HG03571 (cell line): ENCODE measurements around the gene PTPN14.

Experiments
- ATAC-seq: cut with Tn5 transposase; IDR thresholded peaks from one replicate; pipeline ENCODE4 v1.9.1; 2021; ENCODE audit not compliant: unreplicated experiment

PTPN14 gene

DNA sequence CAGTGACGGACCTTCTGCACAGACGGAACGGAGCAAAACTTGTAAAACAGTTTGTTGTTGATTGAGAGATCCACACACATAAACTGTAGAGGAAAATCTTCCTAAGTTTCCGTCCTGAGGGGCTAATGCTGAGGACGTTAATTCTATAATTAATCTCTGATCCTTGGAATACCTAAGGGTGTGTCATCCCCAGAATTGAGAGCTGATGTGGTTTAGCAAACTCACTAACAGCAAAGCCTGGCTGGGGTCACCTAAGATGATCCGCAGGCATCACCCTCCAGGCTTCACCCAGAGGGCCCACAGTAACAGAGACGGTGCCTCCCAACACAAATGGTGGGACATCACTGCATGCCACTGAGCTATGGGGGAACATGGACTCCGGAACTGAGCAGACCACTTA, 172.9 kb downstream of the PTPN14 start:
- no peak for ATAC-seq

DNA sequence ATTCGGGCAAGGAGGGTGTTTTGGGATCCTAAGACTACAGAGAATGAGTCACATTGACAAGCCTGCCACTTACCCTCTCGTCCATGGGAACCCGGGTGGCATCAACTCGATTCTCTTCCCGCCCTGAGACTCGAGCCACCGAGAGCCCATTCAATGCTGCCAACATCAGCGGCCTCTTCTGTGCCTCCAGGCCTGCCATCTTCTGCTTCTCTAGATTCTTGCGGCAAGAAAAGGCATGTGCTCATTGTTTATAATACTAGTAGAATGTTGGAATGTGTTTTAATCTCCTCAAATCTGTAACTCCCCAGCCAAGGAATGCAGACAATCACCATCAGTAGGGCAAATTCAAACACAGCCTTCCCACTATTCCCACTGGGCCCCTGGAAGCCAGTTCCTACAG, 173.5 kb downstream of the PTPN14 start:
- ATAC-seq, result no peak

GRCh38 chr1:214377485-214377884, 173.9 kb downstream of the PTPN14 start:
- ATAC-seq, result no peak

DNA sequence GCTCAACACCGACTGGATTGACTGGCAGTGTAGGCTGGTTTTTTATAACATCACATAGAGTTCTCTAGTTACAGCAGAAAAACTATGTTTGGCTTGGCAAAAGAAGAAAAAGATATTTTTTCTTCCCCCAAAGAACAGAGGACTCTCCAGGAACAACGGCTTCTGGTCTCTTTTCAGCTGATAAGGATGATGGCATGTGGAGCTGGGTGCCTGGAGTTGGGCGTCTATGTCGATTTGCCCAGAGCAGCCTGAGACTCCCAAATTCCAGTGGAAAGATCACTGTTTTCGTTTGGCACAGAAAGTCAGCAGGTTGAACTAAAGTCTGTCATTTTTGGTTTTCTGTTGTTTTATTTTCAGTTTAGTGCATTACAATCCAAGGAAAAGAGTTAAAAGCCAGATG, 179.3 kb downstream of the PTPN14 start:
- ATAC-seq, result no peak

DNA sequence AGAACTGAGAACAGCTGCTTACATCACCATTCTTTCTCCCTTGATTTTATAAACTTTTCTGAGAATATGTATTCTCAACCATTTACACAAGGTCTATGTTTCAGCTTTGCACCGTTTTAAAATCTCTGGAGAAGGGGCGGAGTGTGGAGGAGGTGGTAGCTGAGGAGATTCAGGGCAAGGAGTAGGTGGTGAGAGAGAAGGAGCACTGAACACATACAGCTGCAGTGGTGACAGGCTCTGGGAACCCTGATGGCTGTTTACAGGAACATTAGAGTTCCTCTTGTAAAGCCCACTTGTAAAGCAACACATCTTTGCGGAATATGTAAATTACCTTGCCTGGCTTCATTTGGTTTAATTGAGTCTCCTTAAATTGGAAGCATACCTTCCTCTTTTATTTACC, 180.8 kb downstream of the PTPN14 start:
- no peak for ATAC-seq

DNA sequence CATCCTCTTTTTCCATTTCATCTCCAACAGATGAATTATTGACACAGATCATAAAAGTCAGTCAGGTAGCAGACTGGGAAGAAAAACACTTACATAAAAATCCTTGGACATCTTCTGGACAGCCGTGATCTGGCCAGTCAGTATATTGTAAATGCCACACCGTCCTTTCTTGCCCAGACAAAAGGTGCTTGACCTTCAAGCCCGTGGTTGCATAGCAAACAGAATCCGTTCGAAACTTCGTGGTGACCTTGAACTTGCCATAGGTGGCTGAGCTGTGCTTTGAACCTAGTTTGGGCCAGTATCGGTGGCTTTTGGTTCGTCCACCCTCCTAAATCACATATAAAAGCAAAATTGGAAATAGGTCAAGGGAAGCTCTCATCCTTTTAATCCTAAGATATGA, 182.0 kb downstream of the PTPN14 start:
- no peak for ATAC-seq

- ATAC-seq, result no peak
These were observed 183.6 kb downstream of the PTPN14 start for GRCh38 chr1:214367841-214368240.

DNA sequence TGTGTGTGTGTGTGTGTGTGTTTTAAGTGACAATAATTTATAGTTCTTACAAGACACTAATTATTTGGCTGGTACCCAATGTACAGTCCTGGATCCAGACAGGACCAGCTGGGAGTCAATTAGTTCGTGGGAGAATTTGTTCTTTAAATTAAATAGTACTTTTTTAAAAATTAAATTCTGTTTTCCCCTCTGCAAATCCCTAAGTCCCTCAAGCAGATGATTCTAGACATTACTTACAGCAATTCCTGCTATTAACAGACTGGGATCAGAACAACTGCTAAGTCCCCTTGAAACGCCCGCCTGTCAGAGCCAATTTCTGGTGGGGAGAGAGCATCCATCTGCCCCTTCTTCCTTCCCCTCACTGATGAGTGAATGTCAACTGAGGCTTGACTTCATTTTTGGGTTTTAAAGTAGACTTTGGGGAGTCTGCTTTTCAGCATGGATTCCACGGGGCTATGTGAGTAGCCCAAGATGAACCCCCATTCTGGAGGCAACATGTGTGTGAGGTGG, 186.6 kb downstream of the PTPN14 start:
- no peak for ATAC-seq

- ATAC-seq, result no peak
These were observed 187.0 kb downstream of the PTPN14 start for GRCh38 chr1:214364386-214364785.

DNA sequence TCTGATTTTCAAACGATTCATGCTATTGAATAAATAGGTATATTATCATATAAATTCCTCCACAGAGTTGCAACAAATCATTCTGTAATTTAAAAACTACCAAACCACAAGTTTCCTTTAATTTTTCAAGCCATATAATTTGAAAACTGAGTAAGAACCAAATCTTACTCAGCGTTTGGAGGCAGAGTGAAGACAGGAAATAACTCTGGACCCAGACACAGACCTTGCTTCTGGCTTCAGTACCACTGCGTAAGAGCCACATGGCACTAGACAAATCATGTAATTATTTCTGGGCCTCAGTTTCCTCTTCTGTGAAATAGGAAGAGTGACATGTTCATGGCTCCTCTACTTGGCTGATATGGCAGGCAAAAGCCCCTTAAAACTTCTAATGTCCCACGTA, 188.0 kb downstream of the PTPN14 start:
- no peak for ATAC-seq

DNA sequence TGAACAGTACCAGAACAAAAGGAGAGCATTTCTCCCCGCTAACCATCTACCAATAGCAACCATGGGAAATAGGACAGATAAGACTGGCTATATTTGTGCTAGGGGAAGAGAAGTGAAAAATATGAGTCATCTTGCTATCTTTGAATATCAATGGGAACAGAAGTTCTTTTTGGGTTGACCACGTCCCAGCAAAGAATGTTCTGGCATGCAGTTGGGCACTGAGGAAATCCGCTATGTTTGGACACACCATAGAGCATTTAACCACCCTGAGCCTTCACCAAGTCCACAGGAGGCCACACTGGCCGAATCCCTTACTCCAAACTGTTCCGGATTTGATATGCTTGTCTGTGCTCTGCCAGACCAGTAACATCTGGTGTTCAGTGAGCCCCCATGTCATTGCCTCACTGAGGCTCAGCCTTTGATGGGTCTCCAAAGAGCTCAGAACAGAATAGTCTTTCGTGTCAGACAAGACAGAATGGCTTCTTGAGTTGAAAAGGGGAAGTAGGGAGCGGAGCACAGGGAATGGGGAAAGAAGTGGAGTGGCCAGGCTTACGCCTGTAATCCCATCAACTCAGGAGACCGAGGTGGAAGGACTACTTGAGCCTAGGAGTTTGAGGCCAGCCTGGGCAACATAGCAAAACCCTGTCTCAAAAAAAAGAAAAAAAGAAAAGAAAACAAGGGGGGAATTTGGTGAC, 189.1 kb downstream of the PTPN14 start:
- no peak for ATAC-seq

DNA sequence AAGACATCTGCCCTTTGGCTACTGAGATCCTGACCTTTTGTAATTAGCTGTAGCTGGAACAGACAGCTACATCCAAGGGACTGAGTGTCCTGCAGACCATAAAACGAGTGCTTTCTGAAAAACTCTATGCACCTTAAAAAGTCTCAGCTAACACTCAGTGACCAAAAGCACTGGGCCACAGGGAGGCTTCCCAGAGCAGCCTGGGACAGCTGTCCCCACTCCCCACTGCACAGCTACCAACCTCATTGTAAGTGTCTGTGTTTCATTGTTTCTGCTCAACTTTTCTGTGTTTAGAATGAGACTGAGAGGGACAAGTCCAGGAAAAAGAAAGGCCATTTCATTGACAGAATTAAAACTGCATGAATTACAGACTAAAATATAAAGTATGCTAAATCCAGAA, 189.8 kb downstream of the PTPN14 start:
- ATAC-seq, result no peak

DNA sequence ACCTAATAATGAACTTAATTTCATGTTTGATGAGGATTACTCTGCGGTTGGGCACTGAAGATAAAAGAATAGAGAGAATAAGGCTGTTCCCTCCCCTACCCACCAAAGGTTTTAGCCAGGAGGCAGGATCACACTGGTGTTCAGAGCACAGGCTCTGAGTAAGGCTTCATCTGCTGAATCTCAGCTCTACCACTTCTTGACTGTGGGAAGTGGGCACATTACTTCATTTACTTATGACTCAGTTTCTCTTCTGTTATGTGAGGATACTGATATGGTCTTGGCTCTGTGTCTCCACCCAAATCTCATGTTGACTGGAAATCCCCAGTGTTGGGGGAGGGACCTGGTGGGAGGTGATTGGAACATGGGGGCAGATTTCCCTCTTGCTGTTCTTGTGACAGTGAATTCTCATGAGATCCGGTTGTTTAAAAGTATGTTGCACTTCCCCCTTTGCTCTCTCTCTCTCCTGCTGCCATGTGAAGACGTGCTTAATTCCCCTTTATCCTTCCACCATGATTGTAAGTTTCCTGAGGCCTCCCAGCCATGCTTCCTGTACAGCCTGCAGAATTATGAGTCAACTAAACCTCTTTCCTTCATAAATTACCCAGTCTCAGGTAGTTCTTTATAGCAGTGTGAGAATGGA, 190.8 kb downstream of the PTPN14 start:
- ATAC-seq, result no peak

GRCh38 chr1:214360116-214360515, 191.3 kb downstream of the PTPN14 start:
- no peak for ATAC-seq

GRCh38 chr1:214354440-214355148, 196.8 kb downstream of the PTPN14 start:
- ATAC-seq, result no peak

DNA sequence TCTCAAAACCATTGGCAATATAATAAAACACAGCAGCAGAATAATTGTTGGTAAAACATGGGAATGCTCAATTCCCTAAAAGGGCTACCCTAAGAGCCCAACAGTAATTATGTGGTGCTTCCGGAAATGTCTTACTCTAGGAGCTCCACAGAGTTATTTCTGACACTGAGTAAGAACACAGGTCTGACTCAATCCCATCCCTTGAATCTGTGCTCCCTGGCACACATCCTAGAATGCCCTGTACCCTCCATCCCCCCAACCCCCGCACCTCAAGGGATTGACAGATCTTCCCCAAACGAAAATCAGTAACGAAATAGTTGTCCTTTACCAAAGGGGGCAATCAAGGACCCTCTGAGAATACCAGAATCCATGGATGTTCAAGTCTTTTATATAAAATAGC, 198.6 kb downstream of the PTPN14 start:
- no peak for ATAC-seq

- no peak for ATAC-seq
These were observed 199.7 kb downstream of the PTPN14 start for GRCh38 chr1:214351551-214352277.

- ATAC-seq, result no peak
These were observed 201.6 kb downstream of the PTPN14 start for GRCh38 chr1:214349781-214350180.

DNA sequence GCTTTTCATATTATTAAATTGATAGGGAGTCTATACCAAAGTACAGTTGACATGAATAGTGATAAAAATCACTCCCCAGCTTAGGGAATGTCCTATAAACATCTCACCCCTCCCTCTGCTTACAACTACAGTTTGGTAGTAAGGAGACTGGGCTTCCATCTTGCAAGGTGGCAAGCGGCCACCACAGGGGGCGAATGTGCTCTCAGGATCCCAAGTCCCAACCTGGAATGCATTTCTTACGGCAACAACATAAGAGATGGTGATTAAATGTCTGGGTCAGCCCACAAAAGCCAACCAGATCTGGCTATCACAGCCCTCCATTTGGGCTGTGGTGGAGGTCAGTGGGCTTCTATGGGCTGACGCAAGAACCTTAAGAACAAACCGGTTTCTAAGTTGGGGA, 202.4 kb downstream of the PTPN14 start:
- ATAC-seq, result no peak

DNA sequence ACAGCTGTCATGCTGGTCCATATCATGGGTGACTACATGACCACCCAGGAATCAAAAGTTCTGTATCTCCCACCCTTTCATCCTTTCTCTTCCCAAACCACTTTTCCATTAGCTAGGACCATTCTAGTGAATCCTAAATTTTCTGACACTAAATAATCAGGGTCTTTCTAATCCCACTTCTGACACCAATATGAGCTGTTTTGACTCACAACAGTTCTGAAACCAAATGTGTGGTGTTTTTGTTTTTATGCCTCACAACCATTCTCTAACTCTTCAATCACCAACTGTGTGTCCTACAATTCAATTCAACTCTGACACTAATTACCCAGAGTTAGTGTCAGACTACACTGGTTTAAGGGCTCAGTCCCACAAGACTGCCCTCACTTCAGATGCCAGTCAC, 206.5 kb downstream of the PTPN14 start:
- no peak for ATAC-seq

DNA sequence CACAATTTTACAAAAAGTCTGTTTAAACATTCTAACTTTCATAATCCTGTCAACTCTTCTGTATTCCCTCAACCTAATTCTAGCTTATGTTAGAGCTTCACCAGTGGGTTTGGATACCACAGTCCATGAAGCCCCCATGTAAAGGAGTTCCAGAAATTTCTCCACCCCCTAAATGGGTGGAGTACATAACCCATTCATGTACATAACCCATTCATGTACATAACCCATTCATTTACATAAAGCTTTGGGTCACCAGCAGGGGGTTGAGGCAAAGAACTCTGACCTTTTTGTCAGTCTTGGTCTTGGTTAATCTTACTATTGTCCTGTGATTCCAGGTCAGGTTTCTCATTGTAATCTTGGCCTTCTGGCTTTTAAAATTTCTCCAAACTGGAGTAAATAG, 208.9 kb downstream of the PTPN14 start:
- ATAC-seq, result no peak
